K562 (cell line): Measurements from ENCODE around the gene KCNQ5.

ENCODE experiments used
- ELF2 ChIP-seq: fragments of 250-450 bp; sonication (Bioruptor Pico); IDR thresholded peaks from 2 replicates; pipeline ENCODE4 v1.5.0; 2021; ENCODE audit warnings: mild to moderate bottlenecking
- POLR2A ChIP-seq: fragments of 450-650 bp; conservative IDR thresholded peaks from 2 replicates; pipeline ENCODE4 v1.6.1; 2016
- SNIP1 ChIP-seq: fragments of 450-650 bp; IDR thresholded peaks from 2 replicates; pipeline ENCODE4 v1.7.1; 2017; ENCODE audit warnings: low read depth, mild to moderate bottlenecking
- SRF ChIP-seq, 2 experiments: fragments of 250-450, 450-650 bp in 1 of 2; sonication (Bioruptor Pico) in 1 of 2; sonication (generic) in 1 of 2; formaldehyde crosslinking; IDR thresholded peaks; 2 replicates each; pipeline versions ENCODE4 v1.5.0 to v1.5.1; 2020 to 2022; ENCODE audit warnings: mild to moderate bottlenecking in 1 of 2, missing genetic modification reagents in 1 of 2

DNA sequence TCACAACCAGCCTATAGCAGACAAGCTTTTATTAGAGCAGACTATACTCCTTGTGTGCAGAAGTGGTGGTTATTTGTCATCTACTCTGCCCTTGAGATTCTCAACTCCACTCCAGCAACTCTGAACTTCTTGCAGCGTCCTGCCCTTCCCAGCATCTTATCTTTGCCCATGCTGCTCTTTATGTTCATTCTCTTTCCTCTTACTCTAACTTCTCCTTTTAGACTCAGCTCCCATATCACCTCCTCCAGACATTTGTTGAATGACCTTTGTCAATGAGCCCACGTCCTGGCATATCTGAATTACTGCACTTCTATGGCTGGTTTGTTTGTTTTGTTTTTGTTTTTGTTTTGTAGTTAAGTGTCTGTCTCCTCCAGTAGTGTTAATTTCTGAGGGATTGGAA, 81.2 kb downstream of the KCNQ5 start:
- no peak for TF ChIP-seq SNIP1
- TF ChIP-seq ELF2 (CRISPR knock-in tag), result no peak
- TF ChIP-seq POLR2A, result no peak
- TF ChIP-seq SRF (CRISPR knock-in tag; IDR thresholded peaks at IDR 0.05), result no peak
